Activated naive CD4-positive, alpha-beta T cell treated with anti-CD3 and anti-CD28 coated beads, Interleukin-2, amount 50 U/mL, for 24 hours (primary cell): ENCODE results near the gene CYP2J2.
"Not testable (repeated sequence)": the region's sequence is repeated elsewhere in the genome, so short reads cannot be mapped to it uniquely, and the experiment has no call there.

Source experiments
- H3K27ac Mint-ChIP-seq: one replicate; pipeline ENCODE4 v1.8.0; 2021; ENCODE audit warnings: mild to moderate bottlenecking, mixed read lengths
- H3K27me3 Mint-ChIP-seq: one replicate; pipeline ENCODE4 v1.8.0; 2021; ENCODE audit warnings: mixed read lengths
- H3K36me3 Mint-ChIP-seq: one replicate; pipeline ENCODE4 v1.8.0; 2021; ENCODE audit warnings: mixed read lengths
- H3K4me1 Mint-ChIP-seq: one replicate; pipeline ENCODE4 v1.8.0; 2021; ENCODE audit warnings: mixed read lengths
- H3K4me3 Mint-ChIP-seq: one replicate; pipeline ENCODE4 v1.8.0; 2021; ENCODE audit warnings: mild to moderate bottlenecking, mixed read lengths
- H3K9me3 Mint-ChIP-seq: one replicate; pipeline ENCODE4 v1.8.0; 2021; ENCODE audit warnings: mixed read lengths

The CYP2J2 gene

GRCh38 chr1:59926381-59927123, at the start of gene CYP2J2:
CYP2J2 (minus strand) TSS chr1:59926773; CDS start chr1:59926746, 27 bp downstream.
- peaks cover 8% of the 10 kb centered on the region for H3K36me3 Mint-ChIP-seq
- H3K9me3 Mint-ChIP-seq, result peaks cover 8% of the 10 kb centered on the region
- H3K4me1 Mint-ChIP-seq, result peaks cover 20% of the 10 kb centered on the region
- no peak within 1 kb of the TSS for H3K27ac Mint-ChIP-seq
- H3K27me3 Mint-ChIP-seq, result peaks cover 11% of the 10 kb centered on the region
- peak within 1 kb of the TSS; percentile 86 for H3K4me3 Mint-ChIP-seq

GRCh38 chr1:59973719-59974118, 47.1 kb upstream of the CYP2J2 start:
- Mint-ChIP-seq H3K4me1 (peaks cover 6% of the 10 kb centered on the region), H3K4me3 (no peak overlapping the region), H3K27ac (no peak overlapping the region), H3K36me3 (no peaks in the 10 kb centered on the region), H3K27me3 (peaks cover 16% of the 10 kb centered on the region), H3K9me3 (no peaks in the 10 kb centered on the region)

- H3K9me3 Mint-ChIP-seq, result no peaks in the 10 kb centered on the region
- no peak overlapping the region for H3K4me3 Mint-ChIP-seq
- H3K27me3 Mint-ChIP-seq, result peaks cover 17% of the 10 kb centered on the region
- peaks cover 6% of the 10 kb centered on the region for H3K4me1 Mint-ChIP-seq
- H3K36me3 Mint-ChIP-seq, result no peaks in the 10 kb centered on the region
- no peak overlapping the region for H3K27ac Mint-ChIP-seq
Observed at GRCh38 chr1:59972216-59972927, 45.8 kb upstream of the CYP2J2 start.

- Mint-ChIP-seq H3K27me3 (peaks cover 14% of the 10 kb centered on the region), H3K9me3 (no peaks in the 10 kb centered on the region), H3K4me3 (no peak overlapping the region), H3K4me1 (peaks cover 6% of the 10 kb centered on the region), H3K36me3 (no peaks in the 10 kb centered on the region), H3K27ac (no peak overlapping the region)
Observed at GRCh38 chr1:59971464-59971911, 44.9 kb upstream of the CYP2J2 start.

- not testable (repeated sequence) for H3K9me3 Mint-ChIP-seq, H3K27ac Mint-ChIP-seq, H3K36me3 Mint-ChIP-seq, H3K4me3 Mint-ChIP-seq, H3K4me1 Mint-ChIP-seq, H3K27me3 Mint-ChIP-seq
Observed at GRCh38 chr1:59969542-59970175, 43.1 kb upstream of the CYP2J2 start.

GRCh38 chr1:59968746-59969145, 42.2 kb upstream of the CYP2J2 start:
- H3K36me3 Mint-ChIP-seq, H3K9me3 Mint-ChIP-seq, H3K4me3 Mint-ChIP-seq, H3K27me3 Mint-ChIP-seq, H3K4me1 Mint-ChIP-seq, H3K27ac Mint-ChIP-seq: not testable (repeated sequence)

- H3K4me1 Mint-ChIP-seq, result peaks cover 6% of the 10 kb centered on the region
- H3K36me3 Mint-ChIP-seq, result no peaks in the 10 kb centered on the region
- H3K9me3 Mint-ChIP-seq, result no peaks in the 10 kb centered on the region
- H3K27ac Mint-ChIP-seq, result no peak overlapping the region
- no peak overlapping the region for H3K4me3 Mint-ChIP-seq
- H3K27me3 Mint-ChIP-seq, result peaks cover 1% of the 10 kb centered on the region
Observed at GRCh38 chr1:59967780-59968179, 41.2 kb upstream of the CYP2J2 start.

GRCh38 chr1:59967141-59967697, 40.6 kb upstream of the CYP2J2 start:
- Mint-ChIP-seq H3K9me3 (no peaks in the 10 kb centered on the region), H3K36me3 (no peaks in the 10 kb centered on the region), H3K27me3 (peaks cover 1% of the 10 kb centered on the region), H3K4me1 (peaks cover 6% of the 10 kb centered on the region), H3K27ac (no peak overlapping the region), H3K4me3 (no peak overlapping the region)

GRCh38 chr1:59952065-59952464, 25.5 kb upstream of the CYP2J2 start:
- H3K4me3 Mint-ChIP-seq, result no peak overlapping the region
- H3K27me3 Mint-ChIP-seq, result peaks cover 3% of the 10 kb centered on the region
- H3K27ac Mint-ChIP-seq, result no peak overlapping the region
- no peaks in the 10 kb centered on the region for H3K36me3 Mint-ChIP-seq
- no peaks in the 10 kb centered on the region for H3K9me3 Mint-ChIP-seq
- no peaks in the 10 kb centered on the region for H3K4me1 Mint-ChIP-seq

GRCh38 chr1:59949648-59950047, 23.1 kb upstream of the CYP2J2 start:
- H3K9me3 Mint-ChIP-seq, result no peaks in the 10 kb centered on the region
- H3K27me3 Mint-ChIP-seq, result peaks cover 3% of the 10 kb centered on the region
- no peak overlapping the region for H3K27ac Mint-ChIP-seq
- no peak overlapping the region for H3K4me3 Mint-ChIP-seq
- no peaks in the 10 kb centered on the region for H3K4me1 Mint-ChIP-seq
- no peaks in the 10 kb centered on the region for H3K36me3 Mint-ChIP-seq

- H3K36me3 Mint-ChIP-seq, result no peaks in the 10 kb centered on the region
- peaks cover 3% of the 10 kb centered on the region for H3K27me3 Mint-ChIP-seq
- no peak overlapping the region for H3K4me3 Mint-ChIP-seq
- no peaks in the 10 kb centered on the region for H3K4me1 Mint-ChIP-seq
- no peaks in the 10 kb centered on the region for H3K9me3 Mint-ChIP-seq
- H3K27ac Mint-ChIP-seq, result peak overlapping the region; percentile 15
Observed at GRCh38 chr1:59948990-59949389, 22.4 kb upstream of the CYP2J2 start.

- Mint-ChIP-seq H3K27me3 (peaks cover 3% of the 10 kb centered on the region), H3K9me3 (no peaks in the 10 kb centered on the region), H3K4me3 (no peak overlapping the region), H3K4me1 (no peaks in the 10 kb centered on the region), H3K27ac (no peak overlapping the region), H3K36me3 (no peaks in the 10 kb centered on the region)
Observed at GRCh38 chr1:59947047-59947938, 20.7 kb upstream of the CYP2J2 start.

- H3K4me1 Mint-ChIP-seq, result no peaks in the 10 kb centered on the region
- no peak overlapping the region for H3K27ac Mint-ChIP-seq
- no peaks in the 10 kb centered on the region for H3K9me3 Mint-ChIP-seq
- no peak overlapping the region for H3K4me3 Mint-ChIP-seq
- H3K27me3 Mint-ChIP-seq, result peaks cover 3% of the 10 kb centered on the region
- no peaks in the 10 kb centered on the region for H3K36me3 Mint-ChIP-seq
Observed at GRCh38 chr1:59945790-59946189, 19.2 kb upstream of the CYP2J2 start.

GRCh38 chr1:59939393-59939792, 12.8 kb upstream of the CYP2J2 start:
- peaks cover 7% of the 10 kb centered on the region for H3K9me3 Mint-ChIP-seq
- H3K27me3 Mint-ChIP-seq, result peaks cover 8% of the 10 kb centered on the region
- no peaks in the 10 kb centered on the region for H3K36me3 Mint-ChIP-seq
- H3K4me3 Mint-ChIP-seq, result no peak overlapping the region
- H3K27ac Mint-ChIP-seq, result no peak overlapping the region
- H3K4me1 Mint-ChIP-seq, result no peaks in the 10 kb centered on the region

- no peak overlapping the region for H3K27ac Mint-ChIP-seq
- no peaks in the 10 kb centered on the region for H3K36me3 Mint-ChIP-seq
- no peaks in the 10 kb centered on the region for H3K4me1 Mint-ChIP-seq
- H3K27me3 Mint-ChIP-seq, result peaks cover 13% of the 10 kb centered on the region
- no peak overlapping the region for H3K4me3 Mint-ChIP-seq
- peaks cover 7% of the 10 kb centered on the region for H3K9me3 Mint-ChIP-seq
Observed at GRCh38 chr1:59937636-59938210, 11.2 kb upstream of the CYP2J2 start.
